ENCODE measurements around the gene KCNG2. TPM values are rescaled to one million over a fixed set of nuclear protein-coding genes. Genes with fewer than 3 reads are reported as not detected.

KCNG2 gene
- total and polyA plus RNA-seq, 2 experiments from 2014 or later: not detected

- no peak overlapping the region for H2AFZ ChIP-seq
- no peak overlapping the region for H3K27ac ChIP-seq
- peaks cover 6% of the 10 kb centered on the region for H3K36me3 ChIP-seq (replicated peaks; ENCODE audit: insufficient read depth, low read depth)
- no peaks in the 10 kb centered on the region for H3K4me1 ChIP-seq (ENCODE audit: insufficient read depth)
- H3K4me2 ChIP-seq: no peak overlapping the region
- peaks cover 27% of the 10 kb centered on the region for H3K79me2 ChIP-seq
- WGBS (ENCODE audit: low lambda C conversion rate, missing lambda C conversion rate): 92% methylated on average over 25 of the region's 25 CpGs
- no peaks in the 10 kb centered on the region for H3K9me2 ChIP-seq (replicated peaks; ENCODE audit: insufficient read depth)
- H3K4me3 ChIP-seq: no peak overlapping the region
- peaks cover 12% of the 10 kb centered on the region for H3K9me3 ChIP-seq (ENCODE audit: low read depth)
- TF ChIP-seq CTCF (IDR thresholded peaks at IDR 0.05; ENCODE audit: poor library complexity) (no peak), EZH2phosphoT487 (IDR thresholded peaks at IDR 0.05; ENCODE audit: low read depth, severe bottlenecking, unreplicated experiment) (no peak)
- no peaks in the 10 kb centered on the region for H4K20me1 ChIP-seq (ENCODE audit: insufficient read depth, poor library complexity, severe bottlenecking)
- no peaks in the 10 kb centered on the region for H3K27me3 ChIP-seq
- DNase-seq (ENCODE audit: low spot score): no peak
Measured at GRCh38 chr18:79924814-79925731, 127.3 kb downstream of the KCNG2 start.

DNA sequence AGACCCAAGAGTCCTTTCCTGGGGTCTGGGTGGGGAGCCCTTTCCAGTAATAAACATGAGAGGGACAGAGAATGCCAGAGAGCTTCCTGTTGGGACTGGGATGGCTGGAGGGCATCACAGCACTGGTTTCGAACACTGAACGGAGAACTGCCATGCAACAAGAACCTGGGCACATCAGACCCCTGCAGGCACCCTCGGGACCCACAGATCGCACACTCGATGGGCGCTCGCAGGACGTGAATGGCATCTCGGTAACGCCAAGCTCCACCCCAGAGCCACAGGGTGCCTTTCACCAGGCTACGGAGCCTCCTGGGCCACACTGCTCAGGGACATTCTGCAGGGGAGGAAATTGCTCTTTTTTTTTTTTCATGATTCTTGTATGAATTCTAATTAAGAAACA, 128.6 kb downstream of the KCNG2 start:
- H3K4me3 ChIP-seq: no peak overlapping the region
- no peak overlapping the region for H2AFZ ChIP-seq
- peaks cover 39% of the 10 kb centered on the region for H3K79me2 ChIP-seq
- 96% methylated on average over 11 of the region's 11 CpGs for WGBS (ENCODE audit: low lambda C conversion rate, missing lambda C conversion rate)
- H3K27me3 ChIP-seq: no peaks in the 10 kb centered on the region
- no peaks in the 10 kb centered on the region for H3K4me1 ChIP-seq (ENCODE audit: insufficient read depth)
- no peaks in the 10 kb centered on the region for H3K9me2 ChIP-seq (replicated peaks; ENCODE audit: insufficient read depth)
- H3K36me3 ChIP-seq (replicated peaks; ENCODE audit: insufficient read depth, low read depth): peaks cover 6% of the 10 kb centered on the region
- DNase-seq (ENCODE audit: low spot score): no peak
- H3K9me3 ChIP-seq (ENCODE audit: low read depth): peaks cover 24% of the 10 kb centered on the region
- no peak overlapping the region for H3K4me2 ChIP-seq
- H3K27ac ChIP-seq: no peak overlapping the region
- TF ChIP-seq EZH2 (IDR thresholded peaks at IDR 0.05; ENCODE audit: borderline replicate concordance) (no peak), EZH2phosphoT487 (IDR thresholded peaks at IDR 0.05; ENCODE audit: low read depth, severe bottlenecking, unreplicated experiment) (no peak), CTCF (IDR thresholded peaks at IDR 0.05; ENCODE audit: poor library complexity) (no peak)
- H4K20me1 ChIP-seq (ENCODE audit: insufficient read depth, poor library complexity, severe bottlenecking): no peaks in the 10 kb centered on the region

DNA sequence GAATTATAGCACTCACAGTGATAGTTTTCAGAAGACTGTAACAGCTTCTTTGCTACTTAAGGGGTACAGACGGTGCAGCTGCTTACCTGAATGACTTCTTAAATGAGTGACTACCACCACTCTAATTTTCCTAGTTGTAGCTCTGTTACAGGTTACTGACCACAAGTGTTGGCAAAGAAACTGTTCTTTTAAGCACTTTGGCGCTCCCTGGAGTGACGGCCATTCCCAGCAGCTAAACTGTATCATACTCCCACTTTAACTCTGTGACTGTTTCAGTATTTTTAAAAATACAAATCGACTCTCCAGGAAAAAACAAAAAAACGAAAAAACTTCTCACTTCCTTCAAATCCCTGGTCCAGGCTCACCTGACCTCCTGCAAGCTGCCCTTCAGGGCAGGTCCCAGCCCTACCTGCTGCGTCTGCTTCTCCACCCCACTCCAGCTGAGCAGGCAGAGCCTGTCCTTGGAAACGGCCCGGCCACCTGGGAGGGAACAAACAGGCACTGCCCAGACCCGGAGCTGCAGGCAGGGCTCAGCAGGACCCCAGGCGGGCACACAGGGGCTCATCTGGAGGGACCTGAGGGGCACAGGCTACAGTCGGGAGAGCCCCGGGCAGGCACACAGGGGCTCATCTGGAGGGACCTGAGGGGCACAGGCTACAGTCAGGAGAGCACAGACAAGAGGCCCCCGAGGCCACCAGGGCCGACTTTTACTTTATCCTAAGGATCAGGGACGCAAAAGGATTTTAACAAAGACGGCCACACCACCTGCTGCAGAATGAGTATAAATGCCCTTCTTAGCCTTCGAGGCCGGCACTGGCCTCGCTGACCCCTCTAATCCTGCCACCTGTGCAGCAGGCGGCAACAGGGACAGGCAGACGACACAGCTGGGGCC, 129.2 kb downstream of the KCNG2 start:
- no peak for TF ChIP-seq EZH2phosphoT487 (IDR thresholded peaks at IDR 0.05; ENCODE audit: low read depth, severe bottlenecking, unreplicated experiment)
- no peak for TF ChIP-seq EZH2 (IDR thresholded peaks at IDR 0.05; ENCODE audit: borderline replicate concordance)
- no peak for TF ChIP-seq CTCF (IDR thresholded peaks at IDR 0.05; ENCODE audit: poor library complexity)
- H3K4me3 ChIP-seq: no peak overlapping the region
- WGBS (ENCODE audit: low lambda C conversion rate, missing lambda C conversion rate): 91% methylated on average over 21 of the region's 21 CpGs
- no peaks in the 10 kb centered on the region for H3K27me3 ChIP-seq
- no peak for DNase-seq (ENCODE audit: low spot score)
- peaks cover 45% of the 10 kb centered on the region for H3K79me2 ChIP-seq
- H3K4me1 ChIP-seq (ENCODE audit: insufficient read depth): no peaks in the 10 kb centered on the region
- no peaks in the 10 kb centered on the region for H4K20me1 ChIP-seq (ENCODE audit: insufficient read depth, poor library complexity, severe bottlenecking)
- H3K4me2 ChIP-seq: no peak overlapping the region
- H3K9me2 ChIP-seq (replicated peaks; ENCODE audit: insufficient read depth): no peaks in the 10 kb centered on the region
- H2AFZ ChIP-seq: no peak overlapping the region
- no peak overlapping the region for H3K27ac ChIP-seq
- H3K36me3 ChIP-seq (replicated peaks; ENCODE audit: insufficient read depth, low read depth): peaks cover 6% of the 10 kb centered on the region
- H3K9me3 ChIP-seq (ENCODE audit: low read depth): peaks cover 28% of the 10 kb centered on the region
